VCaP (cell line): ENCODE data around the gene CRACR2B.

Source experiments
- H3K27ac ChIP-seq: fragments of 450-650 bp; 2 replicates; pipeline ENCODE4 v1.5.1; 2017
- TF ChIP-seq, protein P1 (sequence below): fragments of 450-650 bp; conservative IDR thresholded peaks from 2 replicates; pipeline ENCODE4 v1.5.1; 2017; ENCODE audit warnings: mild to moderate bottlenecking, moderate library complexity

Gene CRACR2B

DNA sequence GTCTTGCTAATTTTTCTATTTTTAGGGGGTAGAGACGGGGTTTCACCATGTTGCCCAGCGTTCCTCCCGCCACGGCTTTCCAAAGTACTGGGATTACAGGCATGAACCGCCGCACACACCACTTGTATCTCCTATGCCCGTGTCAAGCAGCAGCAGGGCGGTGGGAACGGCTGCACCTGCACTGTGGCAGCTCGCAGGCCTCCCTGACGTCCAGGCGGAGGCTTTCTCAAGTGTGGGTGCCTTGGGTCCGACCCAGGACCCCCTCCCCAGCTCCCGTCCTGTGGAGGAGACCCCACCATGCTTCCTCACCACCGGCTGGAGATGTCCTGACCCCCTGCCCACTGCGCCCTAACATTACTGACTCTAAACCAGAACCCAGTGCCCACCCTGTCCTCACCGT, 40.7 kb downstream of the CRACR2B start:
- TF ChIP-seq, protein P1, sequence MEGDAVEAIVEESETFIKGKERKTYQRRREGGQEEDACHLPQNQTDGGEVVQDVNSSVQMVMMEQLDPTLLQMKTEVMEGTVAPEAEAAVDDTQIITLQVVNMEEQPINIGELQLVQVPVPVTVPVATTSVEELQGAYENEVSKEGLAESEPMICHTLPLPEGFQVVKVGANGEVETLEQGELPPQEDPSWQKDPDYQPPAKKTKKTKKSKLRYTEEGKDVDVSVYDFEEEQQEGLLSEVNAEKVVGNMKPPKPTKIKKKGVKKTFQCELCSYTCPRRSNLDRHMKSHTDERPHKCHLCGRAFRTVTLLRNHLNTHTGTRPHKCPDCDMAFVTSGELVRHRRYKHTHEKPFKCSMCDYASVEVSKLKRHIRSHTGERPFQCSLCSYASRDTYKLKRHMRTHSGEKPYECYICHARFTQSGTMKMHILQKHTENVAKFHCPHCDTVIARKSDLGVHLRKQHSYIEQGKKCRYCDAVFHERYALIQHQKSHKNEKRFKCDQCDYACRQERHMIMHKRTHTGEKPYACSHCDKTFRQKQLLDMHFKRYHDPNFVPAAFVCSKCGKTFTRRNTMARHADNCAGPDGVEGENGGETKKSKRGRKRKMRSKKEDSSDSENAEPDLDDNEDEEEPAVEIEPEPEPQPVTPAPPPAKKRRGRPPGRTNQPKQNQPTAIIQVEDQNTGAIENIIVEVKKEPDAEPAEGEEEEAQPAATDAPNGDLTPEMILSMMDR = no peak
- no peak overlapping the region for H3K27ac ChIP-seq

DNA sequence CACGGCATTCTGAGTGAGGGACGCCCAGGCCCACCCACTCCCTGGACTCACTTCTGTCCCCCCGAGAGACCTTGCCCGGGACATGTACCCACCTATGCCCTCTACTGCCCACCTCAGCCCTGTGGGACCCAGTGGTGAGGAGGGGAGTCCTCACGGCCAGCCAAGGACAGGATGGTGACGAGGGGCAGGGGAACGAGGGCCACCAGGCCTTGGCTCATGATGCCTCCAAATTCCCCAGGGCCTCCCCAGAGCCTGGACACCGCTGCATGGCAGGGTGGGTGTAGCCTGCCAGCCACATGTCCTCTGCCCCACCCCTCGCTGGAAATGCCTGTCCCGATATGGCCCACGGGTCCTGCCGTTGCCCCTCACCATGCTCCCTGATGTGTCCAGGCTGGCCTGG, 41.1 kb downstream of the CRACR2B start:
- TF ChIP-seq, protein P1 = no peak

DNA sequence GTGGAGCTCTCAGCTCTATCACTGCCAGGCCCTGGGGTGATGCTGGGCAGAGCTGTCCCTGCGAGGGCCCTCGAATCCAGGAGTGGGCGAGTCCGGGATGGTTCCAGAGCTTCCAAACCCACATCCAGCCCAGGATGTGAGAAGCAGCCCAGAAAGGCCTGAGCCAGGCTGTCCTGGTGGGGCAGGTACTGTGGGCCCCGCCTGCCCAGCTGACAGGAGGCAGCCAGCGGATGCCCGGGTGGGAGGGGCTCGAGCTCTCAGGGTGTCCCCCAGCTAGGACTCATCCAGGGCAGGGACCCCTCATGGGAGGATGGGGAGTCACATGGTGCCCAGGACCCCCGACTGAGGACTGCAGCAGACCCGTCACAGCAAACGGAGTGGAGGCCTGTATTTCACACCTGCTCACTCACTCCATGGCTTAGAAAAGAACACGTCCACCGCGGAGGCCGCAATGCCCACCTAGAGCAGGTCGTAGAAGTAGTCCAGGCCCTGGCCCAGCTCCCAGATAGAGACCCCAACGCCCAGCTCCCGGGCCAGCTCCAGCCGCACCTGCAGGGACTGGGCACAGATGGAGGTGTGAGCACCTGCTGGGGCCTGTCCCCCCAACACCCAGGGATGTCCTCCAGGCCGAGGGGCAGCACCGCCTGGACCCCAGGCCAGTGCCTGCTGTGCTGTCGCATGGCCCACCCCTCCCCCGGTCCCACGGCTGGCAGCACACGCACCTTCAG, 41.8 kb downstream of the CRACR2B start:
- no peak overlapping the region for H3K27ac ChIP-seq
- TF ChIP-seq, protein P1 = no peak

More for the DNA sequence above, 41.1 kb downstream of the CRACR2B start:
- no peak overlapping the region for H3K27ac ChIP-seq

DNA sequence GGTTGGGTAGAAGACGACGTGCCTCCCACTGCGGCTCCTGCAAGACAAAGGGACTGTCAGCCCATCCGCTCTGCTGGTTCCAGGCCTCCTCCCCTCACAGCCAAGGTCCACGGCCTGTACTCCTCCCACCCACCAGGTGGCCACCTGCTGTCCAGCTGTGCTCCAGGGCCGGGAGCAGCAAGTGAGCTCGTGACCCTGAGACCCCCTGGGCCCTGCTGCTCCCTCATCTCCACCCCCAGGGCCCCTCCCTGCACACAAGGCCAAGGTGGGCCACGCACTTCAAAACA, 42.4 kb downstream of the CRACR2B start:
- TF ChIP-seq, protein P1 = peak; percentile 42
- H3K27ac ChIP-seq = no peak overlapping the region

DNA sequence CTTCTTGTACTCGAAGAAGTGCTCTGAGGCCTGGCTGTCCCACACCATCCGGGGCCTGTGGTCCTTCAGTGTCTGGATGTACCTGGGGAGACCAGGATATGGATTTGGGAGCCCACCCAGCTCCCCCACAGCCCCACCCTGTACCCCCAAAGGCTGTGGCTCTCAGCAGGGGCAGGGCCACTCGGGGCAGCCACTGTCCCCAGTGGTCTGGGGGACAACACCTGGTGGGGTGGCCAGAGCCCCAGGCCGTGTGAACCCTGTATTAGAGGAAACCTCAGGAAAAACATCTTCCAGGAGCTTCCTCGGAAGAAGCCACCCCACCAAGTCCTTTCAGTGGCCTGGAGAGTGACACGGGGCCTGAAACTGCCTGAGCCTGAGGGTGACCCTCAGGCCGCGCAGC, 42.7 kb downstream of the CRACR2B start:
- no peak overlapping the region for H3K27ac ChIP-seq
- TF ChIP-seq, protein P1 = no peak

DNA sequence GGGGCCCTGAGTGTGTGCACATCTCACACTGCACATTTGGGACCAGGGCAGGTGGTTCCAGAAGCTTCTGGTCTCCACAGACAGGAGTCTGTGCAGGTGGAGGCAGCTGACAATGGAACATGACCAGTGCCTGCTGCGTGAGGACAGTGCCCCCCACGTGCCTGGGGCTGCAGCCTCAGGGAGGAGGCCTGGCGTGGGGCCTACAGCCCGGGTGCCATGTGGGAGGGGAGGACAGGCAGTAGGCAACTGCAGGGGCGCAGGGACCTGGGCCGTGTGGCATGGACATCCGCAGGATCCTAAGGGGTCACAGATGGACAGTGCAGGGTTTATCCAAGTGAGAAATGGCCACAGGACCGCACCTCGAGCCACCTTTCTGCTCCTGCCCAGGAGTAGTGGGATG, 43.8 kb downstream of the CRACR2B start:
- TF ChIP-seq, protein P1 = no peak
- no peak overlapping the region for H3K27ac ChIP-seq

DNA sequence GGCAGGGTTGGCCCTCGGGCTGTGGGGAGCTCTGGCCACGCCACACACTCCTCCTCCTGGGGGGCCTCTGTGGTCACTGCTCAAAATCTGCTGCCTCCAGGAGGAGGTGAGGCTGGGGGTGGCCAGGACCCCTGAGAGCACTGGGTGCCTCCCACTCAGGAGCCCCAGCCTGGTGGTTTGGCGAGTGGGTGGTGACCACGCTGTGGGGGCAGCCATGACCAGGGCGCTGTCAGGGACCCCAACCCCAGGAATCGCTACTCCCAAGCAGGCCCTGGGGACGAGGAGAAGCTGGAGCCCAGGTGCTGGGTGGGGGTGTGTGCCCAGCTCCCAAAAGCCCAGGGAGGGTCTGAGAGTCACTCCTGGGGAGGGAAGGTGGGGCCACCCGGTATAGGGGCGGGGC, 45.1 kb downstream of the CRACR2B start:
- H3K27ac ChIP-seq = no peak overlapping the region
- TF ChIP-seq, protein P1 = no peak

DNA sequence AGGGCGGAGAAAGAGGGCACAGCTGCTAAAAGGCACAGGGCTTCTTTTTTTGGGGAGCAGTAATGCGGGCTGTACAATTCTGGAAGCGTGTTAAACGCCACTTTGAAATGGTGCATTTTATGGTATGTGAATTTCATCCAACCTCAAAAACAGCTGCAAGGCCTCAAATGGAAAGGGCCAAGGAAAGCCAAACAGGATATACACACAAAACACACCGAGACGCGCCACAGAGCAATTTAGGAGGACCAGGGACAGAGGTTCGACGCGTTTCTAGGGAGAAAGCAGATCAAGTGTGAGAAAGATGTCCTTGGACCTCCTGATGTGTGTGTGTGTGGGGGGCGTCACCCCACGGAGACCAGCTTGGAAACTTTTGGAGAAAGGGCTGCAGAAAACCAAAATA, 46.0 kb downstream of the CRACR2B start:
- TF ChIP-seq, protein P1 = no peak
- no peak overlapping the region for H3K27ac ChIP-seq
